Inflammatory macrophage (primary cell): ENCODE results near the gene GPR21.

ENCODE experiments used
- DNase-seq, 2 donors: peaks; one replicate each; pipeline ENCODE4 v3.0.0-alpha.2; 2020 to 2022

Gene GPR21

DNA sequence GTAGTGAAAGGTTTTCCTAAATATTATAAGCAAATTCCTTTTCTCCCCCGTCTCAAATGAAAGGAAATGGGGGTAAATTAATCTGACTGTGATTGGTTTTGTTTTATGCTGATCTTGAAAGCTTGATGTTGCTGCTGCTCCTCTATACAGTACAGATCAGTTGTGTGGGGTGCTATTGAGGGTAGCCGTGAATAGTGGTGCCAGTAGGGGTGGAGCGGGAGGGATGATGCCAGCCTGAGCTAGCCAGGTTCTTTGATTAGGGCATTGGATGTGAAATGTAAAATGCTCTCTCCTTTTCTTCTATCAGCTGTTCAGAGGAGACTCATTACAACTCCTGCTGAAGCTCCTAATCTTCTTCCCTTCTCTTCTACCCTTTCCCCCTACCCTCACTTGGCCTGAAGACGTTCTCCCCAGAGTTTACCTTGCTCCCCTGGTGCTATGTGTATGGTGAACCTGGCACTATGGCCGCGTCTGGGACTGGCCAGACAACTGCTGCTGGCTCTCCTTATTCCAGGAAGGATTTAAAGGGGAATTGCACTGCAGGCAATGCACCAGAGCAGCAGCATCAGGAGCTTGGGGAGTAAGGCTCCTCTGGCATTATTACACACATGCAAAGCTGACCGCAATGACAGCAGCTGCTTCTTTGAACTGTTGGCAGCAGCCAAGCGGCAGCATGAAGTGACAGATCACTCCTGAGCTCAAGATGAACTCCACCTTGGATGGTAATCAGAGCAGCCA lies 566 bp downstream of the GPR21 start:
- DNase-seq = no peak

DNA sequence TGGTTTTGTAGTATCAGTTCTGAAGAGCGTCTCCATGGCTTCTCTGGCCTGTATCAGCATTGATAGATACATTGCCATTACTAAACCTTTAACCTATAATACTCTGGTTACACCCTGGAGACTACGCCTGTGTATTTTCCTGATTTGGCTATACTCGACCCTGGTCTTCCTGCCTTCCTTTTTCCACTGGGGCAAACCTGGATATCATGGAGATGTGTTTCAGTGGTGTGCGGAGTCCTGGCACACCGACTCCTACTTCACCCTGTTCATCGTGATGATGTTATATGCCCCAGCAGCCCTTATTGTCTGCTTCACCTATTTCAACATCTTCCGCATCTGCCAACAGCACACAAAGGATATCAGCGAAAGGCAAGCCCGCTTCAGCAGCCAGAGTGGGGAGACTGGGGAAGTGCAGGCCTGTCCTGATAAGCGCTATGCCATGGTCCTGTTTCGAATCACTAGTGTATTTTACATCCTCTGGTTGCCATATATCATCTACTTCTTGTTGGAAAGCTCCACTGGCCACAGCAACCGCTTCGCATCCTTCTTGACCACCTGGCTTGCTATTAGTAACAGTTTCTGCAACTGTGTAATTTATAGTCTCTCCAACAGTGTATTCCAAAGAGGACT lies 1.5 kb downstream of the GPR21 start:
- peak in 1 of 2 donors; percentile 4 for DNase-seq

DNA sequence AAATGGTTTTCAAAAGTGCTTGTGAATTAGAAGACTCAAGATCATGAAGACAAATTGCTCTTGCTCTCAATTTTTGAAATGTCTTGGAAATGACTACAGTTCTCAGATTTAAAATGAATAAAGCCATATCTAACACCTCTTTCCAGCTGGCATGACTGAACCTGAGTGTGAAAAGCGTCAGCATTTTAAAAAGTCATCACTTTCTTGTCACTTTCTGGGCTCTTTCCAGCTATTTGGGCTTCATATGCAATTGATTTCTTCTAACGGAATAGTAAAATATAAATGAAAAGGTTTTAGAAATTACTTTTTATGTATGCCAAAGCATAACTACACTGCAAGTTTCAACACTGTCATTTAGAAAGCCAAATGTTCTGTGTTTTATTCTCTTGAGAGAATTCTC lies 2.3 kb downstream of the GPR21 start:
- no peak for DNase-seq

DNA sequence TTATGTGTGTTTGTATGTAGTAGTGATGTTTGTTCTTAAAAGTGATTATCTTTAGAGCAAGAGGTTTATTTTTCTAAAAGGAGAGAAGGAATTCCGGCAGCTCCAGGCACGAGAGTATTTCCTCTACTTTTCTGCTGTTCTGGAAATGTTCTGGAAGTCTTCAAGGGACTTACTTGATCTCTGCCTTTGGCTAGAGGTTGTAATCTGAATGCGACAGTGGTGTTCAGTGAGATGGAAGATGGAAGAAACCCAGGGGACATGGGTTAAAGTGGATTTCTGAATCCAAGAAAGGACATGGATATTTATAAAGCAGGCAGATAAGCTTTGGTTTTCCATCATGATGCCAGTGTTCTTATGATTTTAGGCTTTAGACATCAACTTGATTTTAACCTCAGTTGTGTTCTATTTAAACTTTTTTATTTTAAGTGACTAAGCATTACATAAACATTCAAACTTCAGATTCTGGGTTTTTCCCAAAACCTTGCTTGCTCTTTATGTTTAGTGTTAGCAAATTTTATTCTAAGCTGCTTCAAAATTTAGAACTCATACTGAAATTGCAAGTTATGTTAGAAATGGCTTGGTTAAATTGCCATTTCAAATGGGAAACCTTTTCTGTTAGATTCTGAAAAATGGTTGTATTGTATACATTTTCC lies 3.6 kb downstream of the GPR21 start:
- DNase-seq = no peak

DNA sequence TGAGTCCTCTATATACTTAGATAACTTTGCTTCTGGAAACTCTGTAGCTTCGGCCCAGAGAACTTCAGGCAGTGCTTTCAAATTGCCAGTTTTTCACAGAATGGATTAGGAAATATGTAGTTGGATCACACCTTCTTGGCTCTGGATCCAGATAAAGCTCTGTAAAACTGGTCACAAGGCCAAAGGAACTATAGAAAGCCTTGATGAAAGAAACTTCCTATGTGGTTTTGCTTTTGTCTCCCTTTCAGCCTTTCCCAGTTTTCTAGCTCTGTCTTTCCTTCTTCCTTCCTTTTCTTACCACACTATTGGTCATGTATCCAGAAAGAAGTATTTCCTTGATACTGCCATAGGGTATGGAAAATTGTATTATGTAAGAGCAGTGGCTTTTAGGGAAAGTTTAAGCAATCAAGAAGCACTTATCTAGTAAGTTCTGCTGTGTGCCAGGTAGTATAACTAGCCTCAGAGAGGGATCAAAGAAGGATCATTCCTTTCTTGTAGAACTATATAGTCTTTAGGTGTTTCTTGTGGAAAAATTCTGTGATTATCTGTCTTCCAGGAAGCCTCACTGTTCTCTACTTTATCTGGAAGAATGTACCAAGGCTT lies 6.3 kb downstream of the GPR21 start:
- DNase-seq = no peak

DNA sequence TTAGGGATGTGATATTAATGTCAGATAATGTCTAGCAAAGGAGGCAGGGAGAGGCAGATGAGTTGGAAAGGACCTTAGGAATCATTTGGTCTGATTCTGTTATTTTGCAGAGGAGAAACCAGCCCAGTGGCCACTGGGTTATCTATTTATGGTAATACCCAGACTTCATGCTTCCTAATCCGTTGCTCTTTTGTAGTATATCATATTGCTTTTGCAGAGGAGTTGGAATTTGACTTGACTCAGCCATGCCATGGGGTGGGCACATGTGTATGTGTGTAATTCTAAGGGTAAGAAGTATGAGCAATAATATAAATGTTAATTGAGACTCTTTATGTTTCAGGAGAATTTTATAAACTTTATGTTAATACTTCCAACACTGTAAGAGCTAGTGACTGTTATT lies 7.3 kb downstream of the GPR21 start:
- DNase-seq = no peak

DNA sequence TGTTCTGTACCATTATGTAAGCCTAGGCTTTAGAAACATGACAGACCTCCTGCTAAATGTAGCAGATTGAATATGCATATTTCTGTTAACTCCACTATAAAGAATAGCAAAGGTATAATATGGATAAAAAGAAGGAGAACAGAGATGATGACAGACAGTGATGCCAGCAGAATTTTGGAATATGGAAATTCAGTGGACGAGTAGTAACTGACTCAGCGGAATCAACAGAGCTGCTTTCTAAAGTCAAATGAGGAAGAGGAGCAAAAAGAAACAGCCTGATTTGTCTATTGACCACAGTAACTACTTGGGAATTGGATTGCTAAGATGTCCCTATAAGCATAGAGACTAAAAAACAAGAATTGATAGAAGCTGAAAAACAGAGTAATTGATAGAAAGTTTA lies 8.0 kb downstream of the GPR21 start:
- no peak for DNase-seq

DNA sequence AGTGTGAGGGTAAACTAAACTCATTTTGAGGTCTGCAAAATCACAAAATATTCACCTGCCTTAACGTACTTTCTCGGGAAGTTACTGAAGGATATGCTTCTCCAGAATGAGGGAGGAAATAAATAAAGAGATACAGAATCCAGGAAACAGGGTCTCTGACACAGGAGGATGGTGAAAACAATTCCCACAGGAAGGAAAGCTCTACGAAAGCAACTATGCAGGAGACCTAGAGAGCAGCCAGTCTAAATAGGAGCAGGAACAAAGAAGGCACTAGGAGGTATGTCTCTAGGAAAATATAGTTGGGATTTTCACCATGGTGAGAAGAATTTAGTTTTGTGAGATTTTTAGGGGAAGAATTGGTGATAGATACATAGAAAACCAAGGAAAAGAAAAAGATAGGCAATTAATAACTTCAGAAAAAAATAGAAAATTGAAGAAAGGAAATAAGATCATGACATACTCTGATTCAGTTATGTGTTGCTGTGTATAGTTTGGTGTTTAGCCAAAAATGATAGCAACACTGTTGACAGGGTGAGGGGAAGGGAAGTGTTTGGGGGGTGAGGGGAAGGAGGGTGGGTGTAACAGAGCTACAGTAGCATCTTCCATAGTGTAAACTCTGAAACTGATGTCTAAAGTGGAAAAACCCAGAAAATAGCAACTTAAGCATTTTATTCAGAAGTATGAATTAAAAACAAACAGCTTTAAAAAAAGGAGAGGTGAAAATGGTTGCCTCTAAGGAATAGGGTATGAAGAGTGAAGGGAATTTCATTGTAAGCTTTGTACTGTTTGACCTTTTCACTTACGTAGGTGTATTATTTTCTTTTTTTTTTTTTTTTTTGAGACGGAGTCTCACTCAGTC lies 9.8 kb downstream of the GPR21 start:
- no peak for DNase-seq

DNA sequence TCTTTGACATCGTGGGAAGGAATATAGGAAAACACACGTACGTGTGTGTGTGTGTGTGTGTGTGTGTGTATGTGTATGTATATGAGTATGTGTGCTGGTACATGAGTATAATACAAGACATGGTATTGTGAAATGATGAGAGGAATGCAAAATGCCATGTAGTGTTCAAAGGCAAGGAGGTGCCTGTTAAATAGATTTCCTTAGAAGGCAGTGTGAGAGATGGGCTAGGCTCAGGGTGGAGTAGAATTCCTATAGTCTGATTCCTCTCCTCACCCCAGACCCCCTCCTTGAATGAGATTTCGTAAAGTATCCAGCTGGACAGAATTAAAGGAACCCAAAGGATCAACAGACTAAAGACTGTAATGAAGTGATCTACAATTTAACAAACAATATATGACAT lies 11.1 kb downstream of the GPR21 start:
- DNase-seq = no peak

DNA sequence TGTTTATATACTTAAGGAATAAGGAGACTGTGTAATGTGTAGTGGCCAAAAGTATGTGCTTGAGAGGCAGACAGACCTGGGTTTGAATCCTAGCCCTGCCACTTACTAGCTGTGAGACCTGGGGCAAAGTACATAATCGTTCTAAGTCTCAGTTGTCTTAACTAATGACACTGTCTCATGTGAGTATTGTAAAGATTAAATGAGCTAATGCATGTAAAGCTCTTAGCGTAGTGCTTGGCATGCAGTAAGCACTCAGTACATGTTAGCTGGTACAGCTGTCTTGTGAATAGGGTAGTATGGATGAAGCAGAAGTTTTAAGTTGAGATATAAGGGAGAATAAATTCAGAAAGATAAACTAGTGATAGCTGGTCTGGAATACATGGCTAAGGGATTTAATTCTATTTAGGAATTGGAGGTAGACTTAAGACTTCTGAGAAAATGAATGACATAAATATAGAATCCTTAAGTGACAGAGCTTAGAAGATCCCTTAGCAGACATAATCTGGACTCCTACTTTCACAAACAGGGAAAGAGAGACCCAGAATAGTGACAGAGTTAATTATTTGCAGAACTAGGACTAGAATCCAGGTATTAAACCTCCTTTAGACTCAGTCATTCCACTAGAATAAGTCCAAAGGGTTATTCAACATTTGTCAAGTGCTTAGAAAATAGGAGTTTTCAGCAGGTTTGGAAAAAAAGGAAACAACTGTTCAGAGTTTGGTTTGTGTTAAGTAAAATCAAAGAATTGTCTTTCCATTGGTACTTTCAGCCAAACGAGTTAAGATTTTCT lies 13.1 kb downstream of the GPR21 start:
- no peak for DNase-seq

DNA sequence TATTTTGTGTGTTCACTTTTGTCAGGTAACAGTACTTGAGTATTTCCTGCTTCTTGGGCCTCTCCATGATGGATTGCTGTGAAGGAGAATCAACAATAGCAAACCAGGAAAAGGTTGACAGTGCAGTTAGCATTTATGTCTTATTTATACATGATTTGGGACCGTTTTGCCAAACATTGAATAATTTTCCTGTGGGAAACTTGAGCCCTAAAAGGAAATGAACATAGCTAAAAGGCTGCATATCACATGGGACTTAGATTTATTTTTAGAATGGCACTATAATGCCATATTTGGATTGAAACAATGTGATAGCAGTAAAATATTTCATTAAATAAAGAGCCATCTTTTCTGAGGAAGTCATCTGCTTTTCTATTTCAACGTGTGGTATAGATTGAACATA lies 15.3 kb downstream of the GPR21 start:
- DNase-seq = no peak

DNA sequence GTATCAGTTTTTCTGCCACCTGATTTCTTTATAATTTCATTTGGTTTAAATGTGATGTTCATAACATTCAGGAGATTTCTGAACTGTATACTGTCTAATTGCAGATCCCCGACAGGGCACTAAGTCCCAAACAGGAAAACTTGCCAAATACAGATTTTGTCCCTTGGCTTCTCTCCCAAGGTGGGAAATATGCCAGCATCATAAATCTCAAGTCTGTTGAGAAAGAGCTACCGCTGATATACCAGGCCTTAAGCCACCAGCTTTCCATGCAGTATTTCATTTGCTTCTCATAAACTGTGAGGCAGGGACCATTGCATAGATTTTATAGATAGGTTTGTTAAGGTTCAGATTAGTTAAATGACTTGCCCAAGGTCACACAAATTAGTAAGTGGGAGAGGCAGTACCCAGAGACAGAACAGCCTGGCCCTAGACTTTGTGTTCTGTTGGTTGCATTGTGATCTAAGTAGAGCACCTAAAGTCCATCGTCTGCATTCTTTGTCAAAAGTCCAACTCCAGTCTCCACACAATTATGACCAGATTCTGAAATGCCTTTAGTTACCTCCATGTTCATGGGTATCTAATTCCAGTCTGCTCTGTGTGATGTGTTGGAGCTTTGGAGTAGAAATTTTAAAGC lies 16.2 kb downstream of the GPR21 start:
- DNase-seq = no peak

DNA sequence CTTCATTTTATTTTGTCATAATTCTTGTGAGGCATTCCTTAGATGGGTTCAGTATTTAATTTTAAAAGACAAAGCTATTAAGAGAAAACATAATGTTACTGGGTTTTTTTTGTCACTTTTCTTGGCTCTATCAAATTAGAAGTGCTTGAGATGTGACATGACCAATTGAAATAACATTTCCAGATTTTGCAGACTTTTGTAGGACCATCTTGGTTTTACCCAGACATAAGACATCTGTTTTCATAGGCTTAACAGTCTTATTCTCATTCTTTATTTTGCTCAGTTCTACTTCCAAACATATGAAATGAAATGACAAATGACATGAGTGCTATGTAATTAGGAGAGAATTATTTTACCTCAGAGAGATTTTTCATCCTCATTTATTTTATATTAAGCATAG lies 19.6 kb downstream of the GPR21 start:
- no peak for DNase-seq

DNA sequence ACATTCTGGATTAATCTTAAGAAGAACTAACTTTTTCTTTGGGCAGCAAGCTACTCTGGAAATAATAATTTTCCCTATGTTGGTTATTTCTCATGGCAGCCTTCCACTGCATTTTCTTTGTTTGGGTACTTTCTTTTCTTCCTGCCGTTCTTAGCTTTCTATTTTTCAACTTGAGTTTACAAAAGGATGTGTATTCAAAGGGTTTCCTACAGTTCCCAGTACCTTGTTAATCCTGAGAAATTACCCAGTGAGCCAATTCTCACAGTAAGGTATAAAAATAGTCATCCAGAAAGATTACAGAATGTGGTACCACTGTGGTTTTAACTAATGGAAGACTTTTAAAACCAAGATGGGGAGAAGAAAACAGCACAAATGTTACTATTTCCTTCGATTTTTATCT lies 20.2 kb downstream of the GPR21 start:
- no peak for DNase-seq

DNA sequence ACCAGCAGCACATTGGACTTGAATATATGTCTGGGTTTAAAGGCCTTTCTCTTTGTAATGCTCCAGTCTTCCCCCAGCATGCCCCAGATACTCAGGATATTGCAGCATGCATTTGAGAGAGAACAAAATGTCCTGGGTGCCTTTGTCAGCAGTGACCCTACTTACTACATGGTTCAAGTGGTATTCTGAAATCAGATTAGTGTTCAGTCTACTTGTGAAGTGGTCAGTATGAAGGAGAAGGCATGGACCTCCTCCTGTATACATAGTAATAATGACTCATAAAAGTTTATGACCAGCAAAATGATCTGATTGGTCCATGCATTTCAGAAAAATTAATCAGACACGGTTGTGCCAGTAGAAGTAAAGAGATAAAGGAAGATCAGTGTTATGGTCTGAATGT lies 25.4 kb downstream of the GPR21 start:
- no peak for DNase-seq

DNA sequence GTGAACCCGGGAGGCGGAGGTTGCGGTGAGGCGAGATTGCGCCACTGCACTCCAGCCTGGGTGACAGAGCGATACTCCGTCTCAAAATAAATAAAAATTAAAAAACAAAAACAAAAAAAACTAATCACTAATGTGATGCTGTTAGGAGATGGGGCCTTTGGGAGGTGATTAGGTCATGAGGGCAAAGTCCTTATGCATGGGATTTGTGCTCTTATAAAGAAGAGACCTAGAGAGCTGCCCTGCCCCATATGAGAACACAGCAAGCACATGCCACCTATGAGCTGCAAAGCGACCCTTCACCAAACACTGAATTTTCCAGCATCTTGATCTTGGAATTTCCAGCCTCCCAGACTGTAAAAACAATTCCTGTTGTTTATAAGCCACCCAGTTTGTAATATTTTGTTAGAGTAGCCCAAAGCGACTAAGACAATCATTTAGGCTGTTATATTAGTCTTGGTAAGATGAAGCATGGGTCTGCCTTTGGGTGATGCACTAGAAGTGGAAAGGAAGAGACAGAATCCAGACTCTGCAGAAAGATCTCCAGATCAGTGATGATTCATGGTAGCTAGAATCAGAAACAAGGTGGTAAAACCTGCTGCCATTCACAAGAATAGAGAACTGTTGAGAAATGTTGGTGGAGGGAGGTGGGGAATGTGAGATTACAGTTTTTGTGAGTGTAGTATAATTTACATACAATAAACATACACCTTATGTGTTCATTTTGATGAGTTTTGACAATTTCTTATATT lies 26.2 kb downstream of the GPR21 start:
- DNase-seq = no peak

DNA sequence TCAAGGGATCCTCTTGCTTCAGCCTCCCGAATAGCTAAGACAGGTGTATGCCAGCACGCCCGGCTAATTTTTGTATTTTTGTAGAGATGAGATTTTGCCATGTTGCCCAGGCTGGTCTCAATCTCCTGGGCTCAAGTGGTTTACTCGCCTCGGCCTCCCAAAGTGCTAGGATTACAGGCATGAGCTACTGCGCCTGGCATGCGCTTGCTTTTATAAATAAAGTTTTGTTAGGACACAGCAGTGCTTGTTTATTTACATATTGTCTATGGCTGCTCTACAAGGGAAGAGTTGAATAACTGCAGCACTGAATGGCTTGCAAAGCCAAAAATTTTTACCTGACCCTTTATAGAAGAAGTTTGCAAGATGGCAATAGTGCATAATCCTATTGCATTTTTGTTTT lies 27.7 kb downstream of the GPR21 start:
- no peak for DNase-seq

DNA sequence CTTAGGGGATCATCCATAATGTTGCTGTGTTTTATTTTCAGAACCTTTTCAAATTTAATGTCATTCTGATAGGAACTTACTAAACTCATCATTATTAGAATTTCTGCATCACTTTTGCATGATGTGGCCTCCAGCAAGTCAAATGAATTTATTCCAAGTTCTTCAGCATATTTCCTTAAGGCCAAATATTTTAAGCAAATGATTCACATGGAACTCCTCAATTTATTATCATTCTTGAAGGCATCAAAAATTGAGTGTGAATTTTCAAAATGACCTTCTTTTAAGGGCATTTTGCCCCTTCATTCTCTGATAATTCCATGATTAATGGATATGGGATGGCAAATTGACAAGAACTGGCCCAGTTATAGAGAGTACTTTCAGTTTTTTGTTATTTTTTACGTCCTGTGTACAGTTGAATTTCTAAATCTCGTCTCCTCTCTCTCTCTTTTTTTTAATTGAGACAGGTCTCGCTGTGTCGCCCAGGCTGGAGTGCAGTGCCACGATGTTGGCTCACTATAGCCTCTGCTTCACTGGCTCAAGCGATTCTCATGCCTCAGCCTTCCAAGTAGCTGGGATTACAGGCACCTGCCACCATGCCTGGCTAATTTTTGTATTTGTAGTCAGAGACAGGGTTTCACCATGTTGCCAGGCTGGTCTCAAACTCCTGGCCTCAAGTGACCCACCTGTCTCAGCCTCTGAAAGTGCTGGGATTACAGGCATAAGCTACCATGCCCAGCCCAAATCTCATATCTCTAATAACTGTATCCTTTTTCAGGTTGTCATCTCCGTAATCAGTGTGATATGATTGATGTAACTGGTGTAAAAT lies 29.1 kb downstream of the GPR21 start:
- DNase-seq = no peak

DNA sequence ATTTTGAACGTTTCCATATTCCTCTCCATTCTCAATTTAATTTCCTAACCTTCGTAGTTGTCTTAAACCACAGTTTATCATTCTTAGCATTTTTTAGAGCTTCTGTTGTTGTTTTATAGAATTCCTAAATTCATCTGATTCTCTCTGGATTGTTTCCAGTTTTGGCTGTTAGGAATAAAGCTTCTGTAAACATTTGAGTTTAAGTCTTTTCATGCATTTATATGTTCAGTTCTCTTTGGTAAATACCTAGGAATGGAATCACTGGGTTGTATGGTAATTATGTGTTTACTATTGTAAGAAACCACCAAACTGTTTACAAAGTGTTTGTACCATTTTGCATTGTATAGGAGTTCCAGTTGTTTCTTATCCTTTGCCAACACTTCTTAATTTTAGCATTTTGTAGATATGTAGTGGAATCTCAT lies 29.7 kb downstream of the GPR21 start:
- no peak for DNase-seq

DNA sequence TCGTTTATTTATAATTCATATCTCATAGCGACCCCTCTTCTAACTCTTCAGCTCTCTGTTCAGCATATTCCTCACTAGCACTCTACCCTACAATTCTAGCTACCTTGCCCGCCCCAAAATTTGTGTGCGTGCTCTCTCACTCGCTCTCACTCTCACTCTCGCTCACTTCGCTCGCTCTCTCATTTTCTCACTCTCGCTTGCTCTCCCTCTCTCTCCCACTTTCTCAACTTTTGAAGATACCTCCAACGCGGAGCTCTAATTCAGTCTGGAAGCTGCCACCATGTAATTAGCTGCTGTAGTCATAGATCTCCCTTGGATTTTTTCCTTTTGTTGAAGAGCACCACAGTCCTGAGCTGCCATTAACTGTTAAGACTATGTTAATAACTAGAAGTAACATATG lies 30.4 kb downstream of the GPR21 start:
- DNase-seq = no peak
